A549 (cell line): ENCODE results near the gene FSTL3. TPM values are rescaled to one million over a fixed set of nuclear protein-coding genes. Genes with fewer than 3 reads are reported as not detected.
A peak's percentile ranks its signal among the peaks of the same experiment; 100 is the strongest.

ENCODE experiments used
- ATAC-seq, 2 experiments: fragments of 200-7000 bp in 1 of 2; fragments of >200 bp in 1 of 2; cut with Nextera tagmentation in 1 of 2; cut with Tn5 transposase in 1 of 2; 3 replicates each; pipeline versions ENCODE4 v1.8.0 to v1.9.1; 2018 to 2020; ENCODE audit warnings: mild to moderate bottlenecking in 1 of 2, moderate library complexity in 1 of 2
- CTCF ChIA-PET: fragments of 300-600 bp; sonication (Branson Sonifier 250); formaldehyde crosslinking; extraction: SDS; loops from one replicate; lab custom pipeline; 2021; ENCODE audit warnings: antibody characterized with exemption, inconsistent platforms; lab: Yijun Ruan, JAX
- POLR2A ChIA-PET: fragments of 350-600 bp; formaldehyde crosslinking; extraction: SDS; loops from one replicate; lab custom pipeline; 2021; ENCODE audit warnings: antibody characterized with exemption, inconsistent platforms; lab: Yijun Ruan, JAX
- DNase-seq, 2 experiments: peaks; one replicate each; pipeline versions ENCODE4 v3.0.0 to v3.0.0-alpha.2; 2011 to 2016; ENCODE audit warnings: low read depth in 1 of 2, low spot score in 1 of 2
- FAIRE-seq: peaks from 2 replicates; lab custom pipeline; 2011; peaks lifted over from hg19 to GRCh38; lab: Jason Lieb, UNC
- H3K27ac ChIP-seq, 2 experiments: fragments of >200 bp; sonication (Bioruptor Twin); formaldehyde crosslinking; 3 replicates each; pipeline ENCODE4 v1.5.1; 2016 to 2017
- H3K4me1 ChIP-seq: fragments of >200 bp; sonication (Bioruptor Twin); formaldehyde crosslinking; 3 replicates; pipeline ENCODE4 v1.6.1; 2016
- H3K4me2 ChIP-seq: fragments of >200 bp; sonication (Bioruptor Twin); formaldehyde crosslinking; 3 replicates; pipeline ENCODE4 v1.6.1; 2016
- H3K4me3 ChIP-seq: fragments of >200 bp; sonication (Bioruptor Twin); formaldehyde crosslinking; 3 replicates; pipeline ENCODE4 v1.5.1; 2016
- H3K9me3 ChIP-seq: fragments of >200 bp; sonication (Bioruptor Twin); formaldehyde crosslinking; 3 replicates; pipeline ENCODE4 v1.6.1; 2016
- EHF ChIP-seq: fragments of 250-450 bp; sonication (Bioruptor Pico); IDR thresholded peaks from 2 replicates; pipeline ENCODE4 v1.5.0; 2020; ENCODE audit warnings: mild to moderate bottlenecking
- EP300 ChIP-seq, 2 experiments: fragments of >200 bp; sonication (Bioruptor Twin); formaldehyde crosslinking; IDR thresholded peaks; 2 replicates in 1 of 2; 3 replicates in 1 of 2; pipeline ENCODE4 v1.6.1; 2016 to 2017
- HEYL ChIP-seq: fragments of 250-450 bp; sonication (Bioruptor Pico); IDR thresholded peaks from 2 replicates; pipeline ENCODE4 v1.8.0; 2021; ENCODE audit warnings: mild to moderate bottlenecking, moderate library complexity
- HOXB13 ChIP-seq: fragments of 250-450 bp; sonication (Bioruptor Pico); IDR thresholded peaks from 2 replicates; pipeline ENCODE4 v1.5.0; 2020; ENCODE audit warnings: low read depth, mild to moderate bottlenecking, moderate library complexity
- HOXB5 ChIP-seq: fragments of 250-450 bp; sonication (Bioruptor Pico); IDR thresholded peaks from 2 replicates; pipeline ENCODE4 v1.5.0; 2020; ENCODE audit warnings: mild to moderate bottlenecking, moderate library complexity
- MAFK ChIP-seq: fragments of 450-650 bp; IDR thresholded peaks from 2 replicates; pipeline ENCODE4 v1.6.1; 2014; ENCODE audit not compliant: partially characterized antibody
- SREBF2 ChIP-seq: fragments of 450-650 bp; IDR thresholded peaks from 2 replicates; pipeline ENCODE4 v1.6.1; 2014; ENCODE audit warnings: mild to moderate bottlenecking, moderate library complexity
- ZFP36 ChIP-seq: fragments of 450-650 bp; IDR thresholded peaks from 2 replicates; pipeline ENCODE4 v1.6.1; 2014; ENCODE audit warnings: borderline replicate concordance; ENCODE audit not compliant: partially characterized antibody
- ZNF302 ChIP-seq: fragments of 250-450 bp; sonication (Bioruptor Pico); IDR thresholded peaks from 2 replicates; pipeline ENCODE4 v1.9.0; 2021; ENCODE audit warnings: inconsistent platforms, mild to moderate bottlenecking, moderate library complexity
- WGBS: methylation state at CpG from one replicate; pipeline ENCODE4 v1.1.6; 2017; ENCODE audit errors: missing lambda C conversion rate; 5-methylcytosine and 5-hydroxymethylcytosine counted together
- polyA plus RNA-seq, 4 experiments: library from polyadenylated mRNA; depleted of rRNA in 3 of 4; stranded (reverse); fragments of >200 nt; fragmentation: RNase III in 1 of 4; extraction: RNeasy Plus Mini Kit Qiagen cat#74134 plus additional on column Dnase treatment in 1 of 4; gene quantifications; 2 replicates in 3 of 4; 3 replicates in 1 of 4; pipeline ENCODE4 v1.2.3, GENCODE V29; 2011 to 2017
- TF ChIP-seq, protein P1 (sequence below): fragments of >200 bp; sonication (Bioruptor Twin); formaldehyde crosslinking; IDR thresholded peaks from 2 replicates; pipeline ENCODE4 v1.6.1; 2016
- TF ChIP-seq, protein P2 (sequence below): fragments of 250-450 bp; sonication (Bioruptor Pico); IDR thresholded peaks from 2 replicates; pipeline ENCODE4 v1.5.0; 2020; ENCODE audit warnings: low read depth, mild to moderate bottlenecking, moderate library complexity
- TF ChIP-seq, protein P3 (sequence below): fragments of 250-450 bp; sonication (Bioruptor Pico); IDR thresholded peaks from 2 replicates; pipeline ENCODE4 v1.5.0; 2021; ENCODE audit warnings: mild to moderate bottlenecking, moderate library complexity, borderline replicate concordance

FSTL3 gene
- polyA plus RNA-seq, 2 of the 4 experiments (the other 2 are of a cell fraction): 58.1 to 131 TPM

DNA sequence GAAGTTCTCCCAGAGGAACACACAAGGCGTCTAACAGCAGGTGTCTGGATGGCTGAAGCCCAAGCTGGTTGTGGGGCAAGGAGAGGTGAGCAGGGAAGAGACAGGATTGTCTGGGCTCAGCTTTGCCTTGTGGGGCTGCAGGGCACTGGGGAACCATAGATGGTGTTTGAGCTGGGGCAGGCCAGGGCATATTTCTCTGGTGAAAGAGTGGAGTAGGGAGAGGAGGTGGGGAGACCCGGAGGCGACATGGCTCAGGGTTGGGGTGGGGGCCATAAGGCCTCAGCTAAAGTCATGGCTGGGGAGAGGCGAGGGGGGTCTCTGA is 27.1 kb downstream of the FSTL3 start:
- ATAC-seq (peak in 1 of 2 experiments; percentile 33; a peak in 3 of 6 replicates), FAIRE-seq (no peak), DNase-seq (no peak)
- H3K9me3 ChIP-seq: no peaks in the 10 kb centered on the region
- CTCF ChIA-PET: interaction anchor here (1.0 to 2.1 kb wide), 2 partner anchors 38 to 67 kb away, joined by 3 to 6 read pairs; no protein-coding TSS in a partner anchor
- WGBS: 54% methylated on average over 2 of the region's 4 CpGs
- H3K4me2 ChIP-seq: peak overlapping the region; percentile 64
- 0 out of 3 replicates have a peak, but pooled peaks cover 4% of the 10 kb centered on the region for H3K4me1 ChIP-seq
- peak overlapping the region; percentile 34; the same call in 1 of the 3 replicates for H3K4me3 ChIP-seq
- peak overlapping the region; percentile 56 to 80; a peak in 3 of 6 replicates for H3K27ac ChIP-seq
- POLR2A ChIA-PET: interaction anchor here (1.2 to 2.2 kb wide), 3 partner anchors 17 to 26 kb away, joined by 5 read pairs; no protein-coding TSS in a partner anchor
- TF ChIP-seq ZFP36: peak; percentile 40
- no peak for TF ChIP-seq EHF (CRISPR knock-in tag)
- TF ChIP-seq EP300 (IDR thresholded peaks at IDR 0.05): no peak

DNA sequence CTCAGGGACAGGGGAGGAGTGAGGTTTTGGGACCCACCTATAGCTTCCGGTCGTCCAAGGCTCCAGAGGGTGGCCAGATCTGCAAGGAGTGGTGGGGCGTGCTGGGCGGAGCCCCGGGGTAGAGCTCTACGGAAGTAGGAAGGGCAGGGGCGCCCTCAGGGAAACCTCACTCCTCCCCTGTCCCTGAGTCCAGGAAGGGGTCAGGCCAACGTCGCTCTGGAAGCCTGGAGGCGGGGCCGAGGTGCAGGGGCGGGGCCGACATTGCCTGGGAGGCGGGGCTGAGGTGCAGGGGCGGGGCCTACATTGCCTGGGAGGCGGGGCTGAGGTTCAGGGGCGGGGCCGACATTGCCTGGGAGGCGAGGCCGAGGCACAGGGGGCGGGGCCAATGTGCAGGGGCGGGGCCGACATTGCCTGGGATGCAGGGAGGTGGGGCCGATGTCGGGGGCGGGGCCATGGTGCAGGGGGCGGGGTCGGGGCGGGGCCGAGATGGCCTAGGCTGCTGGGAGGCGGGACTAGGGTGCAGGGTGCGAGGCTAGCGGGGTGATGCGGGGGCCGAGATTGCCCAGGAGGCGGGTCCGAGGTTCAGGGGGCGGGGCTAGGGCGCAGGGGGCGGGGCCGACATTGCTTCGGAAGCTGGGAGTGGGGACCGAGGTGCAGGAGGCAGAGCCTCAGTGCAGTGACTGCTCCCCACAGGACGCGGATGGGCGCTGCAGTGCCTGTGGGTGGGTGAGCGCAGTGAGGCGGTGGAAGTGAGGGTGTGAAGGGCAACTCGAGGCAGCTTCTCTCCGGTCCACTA is 27.7 kb downstream of the FSTL3 start:
- Histone ChIP-seq H3K27ac (peak overlapping the region; percentile 56 to 80; a peak in 3 of 6 replicates), H3K4me2 (peak overlapping the region; percentile 64), H3K4me1 (0 out of 3 replicates have a peak, but pooled peaks cover 6% of the 10 kb centered on the region), H3K9me3 (no peaks in the 10 kb centered on the region), H3K4me3 (peak overlapping the region; percentile 34; the same call in 1 of the 3 replicates)
- DNase-seq (peak; percentile 33 to 85), FAIRE-seq (no peak), ATAC-seq (peak; percentile 83 to 92)
- POLR2A ChIA-PET: interaction anchor here (1.2 to 2.2 kb wide), 3 partner anchors 18 to 26 kb away, joined by 5 read pairs; no protein-coding TSS in a partner anchor
- WGBS: 55% methylated on average over 13 of the region's 50 CpGs
- TF ChIP-seq, protein P1, sequence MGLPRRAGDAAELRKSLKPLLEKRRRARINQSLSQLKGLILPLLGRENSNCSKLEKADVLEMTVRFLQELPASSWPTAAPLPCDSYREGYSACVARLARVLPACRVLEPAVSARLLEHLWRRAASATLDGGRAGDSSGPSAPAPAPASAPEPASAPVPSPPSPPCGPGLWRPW: no peak
- TF ChIP-seq SREBF2: no peak
- TF ChIP-seq, protein P2, sequence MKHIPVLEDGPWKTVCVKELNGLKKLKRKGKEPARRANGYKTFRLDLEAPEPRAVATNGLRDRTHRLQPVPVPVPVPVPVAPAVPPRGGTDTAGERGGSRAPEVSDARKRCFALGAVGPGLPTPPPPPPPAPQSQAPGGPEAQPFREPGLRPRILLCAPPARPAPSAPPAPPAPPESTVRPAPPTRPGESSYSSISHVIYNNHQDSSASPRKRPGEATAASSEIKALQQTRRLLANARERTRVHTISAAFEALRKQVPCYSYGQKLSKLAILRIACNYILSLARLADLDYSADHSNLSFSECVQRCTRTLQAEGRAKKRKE (CRISPR knock-in tag): no peak
- no peak for TF ChIP-seq ZNF302 (CRISPR knock-in tag)
- TF ChIP-seq, protein P3, sequence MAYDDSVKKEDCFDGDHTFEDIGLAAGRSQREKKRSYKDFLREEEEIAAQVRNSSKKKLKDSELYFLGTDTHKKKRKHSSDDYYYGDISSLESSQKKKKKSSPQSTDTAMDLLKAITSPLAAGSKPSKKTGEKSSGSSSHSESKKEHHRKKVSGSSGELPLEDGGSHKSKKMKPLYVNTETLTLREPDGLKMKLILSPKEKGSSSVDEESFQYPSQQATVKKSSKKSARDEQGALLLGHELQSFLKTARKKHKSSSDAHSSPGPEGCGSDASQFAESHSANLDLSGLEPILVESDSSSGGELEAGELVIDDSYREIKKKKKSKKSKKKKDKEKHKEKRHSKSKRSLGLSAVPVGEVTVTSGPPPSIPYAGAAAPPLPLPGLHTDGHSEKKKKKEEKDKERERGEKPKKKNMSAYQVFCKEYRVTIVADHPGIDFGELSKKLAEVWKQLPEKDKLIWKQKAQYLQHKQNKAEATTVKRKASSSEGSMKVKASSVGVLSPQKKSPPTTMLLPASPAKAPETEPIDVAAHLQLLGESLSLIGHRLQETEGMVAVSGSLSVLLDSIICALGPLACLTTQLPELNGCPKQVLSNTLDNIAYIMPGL (CRISPR knock-in tag): no peak
- TF ChIP-seq HOXB5 (CRISPR knock-in tag): no peak
- TF ChIP-seq MAFK: no peak
- CTCF ChIA-PET: interaction anchor here (1.0 to 2.1 kb wide), 2 partner anchors 38 to 66 kb away, joined by 3 to 6 read pairs; no protein-coding TSS in a partner anchor

DNA sequence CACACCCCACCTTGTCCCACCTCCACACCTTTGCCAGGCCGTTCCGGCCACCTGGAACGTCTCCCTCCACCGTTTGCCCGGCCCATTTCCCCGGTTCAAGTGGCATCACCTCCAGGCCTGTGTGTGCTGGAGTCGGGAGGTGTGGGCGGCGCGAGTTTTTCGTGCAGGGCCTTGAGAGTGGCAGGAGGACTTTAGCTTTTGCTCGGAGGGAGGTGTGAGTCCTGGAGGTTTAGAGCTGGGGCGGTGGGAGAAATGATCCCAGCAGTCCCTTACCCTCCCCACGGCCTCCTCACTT is 28.2 kb downstream of the FSTL3 start:
- WGBS: 93% methylated on average over 14 of the region's 14 CpGs
- TF ChIP-seq HOXB13 (CRISPR knock-in tag): no peak
- no peak for TF ChIP-seq HEYL (CRISPR knock-in tag)
- TF ChIP-seq, all 56 proteins: peak for 0
- 0 out of 3 replicates have a peak, but pooled peaks cover 6% of the 10 kb centered on the region for H3K4me1 ChIP-seq
- no peaks in the 10 kb centered on the region for H3K9me3 ChIP-seq
- H3K4me2 ChIP-seq: peak overlapping the region; percentile 64; the same call in 1 of the 3 replicates
- H3K4me3 ChIP-seq: no peak overlapping the region
- H3K27ac ChIP-seq: peak overlapping the region in 1 of 2 experiments; percentile 80; a peak in 2 of 6 replicates
- POLR2A ChIA-PET: interaction anchor here (1.7 to 2.2 kb wide), 2 partner anchors 24 to 27 kb away, joined by 5 read pairs; no protein-coding TSS in a partner anchor
- FAIRE-seq (no peak), DNase-seq (no peak), ATAC-seq (no peak)
- CTCF ChIA-PET: interaction anchor here (0.5 kb wide), 1 partner anchor 41 kb away, joined by 3 read pairs; no protein-coding TSS in a partner anchor
